MM.1S (cell line): Measurements from ENCODE around the gene ELMO1.

Source experiments
- EZH2 ChIP-seq: fragments of 300-600 bp; sonication (generic); optimal IDR thresholded peaks from 2 replicates; pipeline ENCODE3; 2017; ENCODE audit warnings: low read depth, mild to moderate bottlenecking, antibody characterized with exemption, low read length, mixed read lengths
- TF ChIP-seq, protein P1 (sequence below): fragments of 300-600 bp; sonication (generic); IDR thresholded peaks from 2 replicates; pipeline ENCODE4 v1.5.1; 2016; ENCODE audit warnings: antibody characterized with exemption, low read length, mixed read lengths

DNA sequence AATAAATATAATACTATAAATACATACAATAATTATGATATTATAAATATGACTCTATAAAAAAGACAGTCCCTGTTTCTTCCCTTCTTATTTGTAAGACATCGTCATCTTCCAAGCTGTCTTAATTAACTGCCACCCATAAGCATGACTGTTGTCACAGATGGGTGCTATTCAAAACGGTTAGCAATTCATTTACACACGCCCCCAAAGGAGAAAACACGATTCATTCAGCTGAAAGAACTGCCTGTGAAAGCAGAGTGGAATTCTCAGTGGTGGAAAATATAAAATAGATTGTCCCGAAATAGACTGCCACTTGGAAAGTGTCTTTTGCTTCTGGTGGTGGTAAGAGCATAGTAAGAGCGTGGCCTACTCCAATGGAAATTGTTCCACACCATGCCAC lies 48.9 kb upstream of the ELMO1 start:
- TF ChIP-seq, protein P1, sequence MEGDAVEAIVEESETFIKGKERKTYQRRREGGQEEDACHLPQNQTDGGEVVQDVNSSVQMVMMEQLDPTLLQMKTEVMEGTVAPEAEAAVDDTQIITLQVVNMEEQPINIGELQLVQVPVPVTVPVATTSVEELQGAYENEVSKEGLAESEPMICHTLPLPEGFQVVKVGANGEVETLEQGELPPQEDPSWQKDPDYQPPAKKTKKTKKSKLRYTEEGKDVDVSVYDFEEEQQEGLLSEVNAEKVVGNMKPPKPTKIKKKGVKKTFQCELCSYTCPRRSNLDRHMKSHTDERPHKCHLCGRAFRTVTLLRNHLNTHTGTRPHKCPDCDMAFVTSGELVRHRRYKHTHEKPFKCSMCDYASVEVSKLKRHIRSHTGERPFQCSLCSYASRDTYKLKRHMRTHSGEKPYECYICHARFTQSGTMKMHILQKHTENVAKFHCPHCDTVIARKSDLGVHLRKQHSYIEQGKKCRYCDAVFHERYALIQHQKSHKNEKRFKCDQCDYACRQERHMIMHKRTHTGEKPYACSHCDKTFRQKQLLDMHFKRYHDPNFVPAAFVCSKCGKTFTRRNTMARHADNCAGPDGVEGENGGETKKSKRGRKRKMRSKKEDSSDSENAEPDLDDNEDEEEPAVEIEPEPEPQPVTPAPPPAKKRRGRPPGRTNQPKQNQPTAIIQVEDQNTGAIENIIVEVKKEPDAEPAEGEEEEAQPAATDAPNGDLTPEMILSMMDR: no peak
- no peak for TF ChIP-seq EZH2
